Activated CD8-positive, alpha-beta memory T cell treated with anti-CD3 and anti-CD28 coated beads for 36 hours (primary cell): ENCODE data around the gene ZNF687. TPM values are rescaled to one million over a fixed set of nuclear protein-coding genes. Genes with fewer than 3 reads are reported as not detected.
"Not testable (repeated sequence)": the region's sequence is repeated elsewhere in the genome, so short reads cannot be mapped to it uniquely, and the experiment has no call there.

Source experiments
- CTCF ChIA-PET: fragments of 350-600 bp; sonication (Branson Sonifier 250); formaldehyde crosslinking; loops from one replicate; lab custom pipeline; 2021; ENCODE audit warnings: antibody characterized with exemption; lab: Charles Lee
- POLR2A ChIA-PET: fragments of 350-600 bp; sonication (Branson Sonifier 250); formaldehyde crosslinking; loops from one replicate; lab custom pipeline; 2021; ENCODE audit warnings: antibody characterized with exemption; lab: Charles Lee
- total RNA-seq, 2 experiments: library from RNA; stranded (reverse); gene quantifications; one replicate each; pipeline ENCODE4 v1.2.3, GENCODE V29; 2021

Gene ZNF687
- total RNA-seq, 2 experiments from 2014 or later, result 21.6 to 22.2 TPM

DNA sequence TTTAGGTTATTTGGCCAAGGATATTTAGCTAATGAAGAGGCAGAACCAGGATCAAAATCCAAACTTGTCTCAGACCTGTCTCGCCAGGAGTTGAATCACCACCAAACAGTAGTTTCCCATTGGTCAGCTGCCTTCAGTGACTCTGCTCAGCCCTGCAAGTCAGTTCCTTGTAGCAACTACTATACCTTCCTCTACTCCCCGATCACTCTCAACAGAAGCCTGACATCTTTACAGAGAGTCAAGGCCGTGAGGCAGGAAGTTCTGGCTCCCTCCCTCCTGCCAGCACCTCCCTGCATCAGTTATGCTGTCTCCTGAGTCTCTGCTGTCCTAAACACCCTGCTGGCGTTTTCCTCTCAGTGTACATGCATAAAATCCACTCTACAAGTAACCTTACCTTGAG, 14.3 kb upstream of the ZNF687 start:
- ChIA-PET CTCF (no interaction called here), POLR2A (no interaction called here)

DNA sequence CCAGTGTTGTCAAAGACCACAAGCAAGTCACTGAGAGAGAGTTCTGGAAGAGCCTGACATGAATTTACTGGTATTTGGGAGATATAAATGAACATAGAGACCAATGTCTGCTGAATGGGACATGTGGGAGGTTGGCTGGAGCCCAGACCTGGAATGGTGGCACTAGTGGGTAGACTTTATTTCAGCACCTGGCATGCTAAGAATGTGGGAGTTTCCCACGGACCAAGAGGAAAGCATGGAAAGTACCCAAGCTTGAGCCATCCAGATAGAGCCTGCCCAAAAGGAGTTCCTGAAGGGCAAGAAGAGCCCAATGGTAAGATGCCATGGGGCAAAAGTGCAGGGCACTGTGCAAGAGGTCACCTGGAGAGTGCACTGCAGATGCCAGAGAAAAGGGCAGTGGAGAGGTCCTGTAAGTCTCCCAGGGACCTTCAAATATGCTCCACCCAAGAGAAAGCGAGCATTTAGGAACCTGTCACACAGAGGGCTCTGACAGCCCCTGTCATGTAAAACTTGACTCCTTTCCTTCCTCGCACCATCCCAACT, 8.1 kb upstream of the ZNF687 start:
- CTCF ChIA-PET, result interaction anchor here (0.5 kb wide), 1 partner anchor 43 kb away, joined by 4 read pairs; no protein-coding TSS in a partner anchor
- POLR2A ChIA-PET, result no interaction called here

DNA sequence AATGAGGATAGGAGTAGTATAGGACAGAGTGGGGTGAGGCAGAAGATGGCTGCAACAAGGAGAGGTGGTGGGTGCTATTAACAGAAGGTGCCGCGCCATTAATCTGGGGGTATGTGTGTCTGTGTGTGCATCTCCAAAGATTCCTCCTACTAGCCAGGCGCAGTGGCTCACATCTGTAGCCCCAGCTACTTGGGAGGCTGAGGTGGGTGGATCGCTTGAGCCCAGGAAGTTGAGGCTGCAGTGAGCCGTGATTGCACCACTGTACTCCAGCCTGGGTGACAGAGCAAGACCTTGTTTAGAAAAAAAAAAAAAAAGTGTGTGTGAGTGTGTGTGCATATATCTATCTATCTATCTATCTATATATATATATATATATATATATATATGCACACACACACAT, 6.8 kb upstream of the ZNF687 start:
- CTCF ChIA-PET, result interaction anchor here (0.7 kb wide), 1 partner anchor 184 kb away, joined by 3 read pairs; the partner anchor contains the start of gene POGZ
- POLR2A ChIA-PET, result not testable (repeated sequence)

DNA sequence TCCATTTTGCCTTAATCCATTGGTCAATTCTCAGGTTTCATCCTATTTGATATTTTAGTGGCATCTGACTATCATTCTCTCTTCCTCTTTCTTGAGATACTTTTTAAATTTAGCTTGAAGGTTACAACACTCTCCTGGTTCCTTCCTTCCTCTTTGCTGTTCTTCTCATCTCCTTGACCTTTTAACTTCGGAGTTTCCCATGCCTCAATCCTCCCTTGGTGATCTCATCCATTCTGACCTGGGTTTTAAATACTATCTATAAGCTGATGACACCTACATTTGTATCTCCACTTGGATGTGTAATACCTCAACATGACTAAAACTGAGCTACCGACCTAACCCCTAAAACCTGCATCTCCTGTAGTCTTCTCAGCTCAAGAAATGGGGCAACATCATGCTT, 4.8 kb upstream of the ZNF687 start:
- ChIA-PET POLR2A (interaction anchor here (0.5 kb wide), 1 partner anchor 111 kb away, joined by 3 read pairs; no protein-coding TSS in a partner anchor), CTCF (interaction anchor here (0.7 to 0.9 kb wide), 2 partner anchors 22 to 63 kb away, joined by 3 to 4 read pairs; partner anchors contain the start of gene PSMD4)

DNA sequence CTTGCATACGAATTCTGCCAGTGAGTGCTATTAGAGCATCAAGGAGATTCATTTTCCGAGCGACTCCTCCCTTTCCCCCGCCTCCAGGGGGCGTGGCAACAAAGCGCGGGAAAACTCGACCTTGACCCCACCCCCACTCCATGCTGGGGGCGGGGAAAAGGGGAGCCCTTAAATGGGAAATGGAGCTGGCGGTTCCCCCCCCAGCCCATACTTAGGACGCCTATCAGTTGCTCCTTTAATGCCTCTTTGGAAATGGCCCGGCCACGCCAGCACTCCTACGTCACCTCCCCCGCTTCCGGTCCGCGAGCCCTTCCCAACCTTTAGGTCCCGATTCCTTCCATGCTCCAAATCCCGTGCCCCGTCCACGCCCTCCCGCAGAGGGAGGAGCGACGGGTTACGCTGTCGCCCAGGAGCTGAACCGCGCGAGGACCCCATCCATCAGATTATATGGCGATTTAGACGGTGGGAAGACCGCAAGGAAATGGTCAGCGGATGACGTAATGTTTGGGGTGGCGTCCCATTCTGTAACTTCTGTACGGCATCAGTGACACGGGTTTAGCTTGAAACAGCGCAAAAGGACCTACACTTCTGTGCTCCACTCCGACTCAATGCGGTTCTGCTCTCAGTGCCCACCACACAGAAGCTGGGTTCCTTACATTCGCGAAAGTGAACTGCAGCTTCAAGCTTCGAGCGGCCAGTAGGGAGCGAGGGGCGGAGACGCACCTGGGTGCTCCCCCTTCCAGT, 702 bp upstream of the ZNF687 start:
- POLR2A ChIA-PET, result interaction anchor here (0.7 to 1.4 kb wide), 4 partner anchors 11 to 210 kb away, joined by 3 to 4 read pairs (median 4); partner anchors contain the start of gene VPS72
- CTCF ChIA-PET, result interaction anchor here (0.6 to 1.9 kb wide), 11 partner anchors 17 to 564 kb away, joined by 3 to 10 read pairs (median 4); partner anchors contain the start of genes CDC42SE1, PI4KB, PSMB4 and VPS72

DNA sequence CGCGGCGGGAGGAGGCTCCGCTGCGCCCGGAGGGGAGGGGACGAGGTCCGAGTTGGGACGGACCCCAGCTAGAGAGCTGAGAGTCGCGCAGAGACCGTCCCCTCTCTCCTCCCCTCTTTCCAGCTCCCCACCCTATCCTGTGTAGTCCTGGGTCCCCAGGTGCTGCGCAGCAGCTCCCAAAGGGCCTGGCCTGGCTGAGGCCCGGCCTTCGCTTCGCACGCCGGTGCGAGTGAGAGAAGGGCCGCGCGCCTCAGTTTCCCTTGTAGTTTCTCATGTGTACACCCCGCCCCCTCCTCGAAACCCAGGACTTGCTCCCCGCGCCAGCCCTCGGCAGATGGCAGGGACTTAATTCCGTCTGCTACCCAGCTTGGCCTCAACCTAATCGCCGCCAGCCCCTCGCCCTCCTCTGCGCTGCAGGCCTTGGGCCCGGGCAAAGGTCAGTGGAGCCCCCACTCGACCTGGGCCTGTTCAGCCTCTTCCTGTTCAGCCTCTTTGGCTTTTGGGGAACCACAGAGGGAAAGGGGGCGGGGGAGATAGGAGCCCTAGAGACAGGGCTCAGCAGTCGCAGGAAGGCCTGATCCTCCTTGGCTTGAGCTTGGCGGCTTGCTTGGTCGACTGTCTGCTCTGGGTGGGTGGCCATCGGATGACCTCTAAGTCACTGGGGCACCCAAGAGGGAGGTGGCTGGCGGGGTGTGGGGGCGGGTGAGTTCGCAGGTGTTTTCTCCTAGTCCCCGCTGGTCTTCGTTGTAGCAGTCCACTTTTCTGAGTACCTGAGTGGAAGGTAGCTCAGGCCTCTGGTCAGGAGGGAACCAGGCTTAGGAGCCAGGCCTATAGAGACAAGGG, 1.0 kb downstream of the ZNF687 start:
- CTCF ChIA-PET, result interaction anchor here (0.8 to 1.3 kb wide), 5 partner anchors 15 to 57 kb away, joined by 3 to 5 read pairs (median 3); partner anchors contain the start of gene PI4KB
- POLR2A ChIA-PET, result interaction anchor here (0.5 to 1.7 kb wide), 3 partner anchors 28 to 416 kb away, joined by 3 to 5 read pairs (median 4); partner anchors contain the start of gene PI4KB

DNA sequence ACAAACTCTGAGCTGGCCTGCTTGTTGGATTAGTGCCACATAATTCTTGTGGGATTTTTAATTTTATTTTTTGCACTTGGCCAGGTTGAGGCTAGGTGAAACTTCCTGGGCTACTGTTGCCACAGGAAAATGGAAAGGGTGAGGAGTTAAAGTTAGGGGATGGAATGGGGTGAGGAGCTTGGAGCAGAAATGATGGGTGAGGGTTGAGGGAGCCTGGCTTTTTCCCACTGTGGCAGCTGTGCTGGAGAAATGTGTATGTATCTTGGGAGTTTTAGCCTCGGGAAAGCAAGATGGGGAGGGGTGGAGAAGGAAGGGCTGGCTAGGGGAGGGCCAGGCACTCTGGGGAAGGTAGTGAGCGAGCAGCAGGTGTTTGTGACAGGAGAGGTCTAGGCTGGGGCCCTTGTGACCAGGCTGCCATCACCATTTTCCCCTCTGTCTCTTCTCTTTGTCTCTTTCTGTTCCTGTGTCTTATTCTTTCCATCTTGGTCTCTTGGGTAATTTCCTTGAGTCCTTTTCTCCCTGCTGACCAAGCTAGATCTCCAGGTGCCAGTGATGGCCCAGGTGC, 2.0 kb downstream of the ZNF687 start:
- ChIA-PET POLR2A (interaction anchor here (0.8 to 1.7 kb wide), 3 partner anchors 27 to 58 kb away, joined by 3 to 5 read pairs (median 3); partner anchors contain the start of gene PI4KB), CTCF (interaction anchor here (0.8 to 1.3 kb wide), 5 partner anchors 14 to 56 kb away, joined by 3 to 5 read pairs (median 3); no protein-coding TSS in a partner anchor)

DNA sequence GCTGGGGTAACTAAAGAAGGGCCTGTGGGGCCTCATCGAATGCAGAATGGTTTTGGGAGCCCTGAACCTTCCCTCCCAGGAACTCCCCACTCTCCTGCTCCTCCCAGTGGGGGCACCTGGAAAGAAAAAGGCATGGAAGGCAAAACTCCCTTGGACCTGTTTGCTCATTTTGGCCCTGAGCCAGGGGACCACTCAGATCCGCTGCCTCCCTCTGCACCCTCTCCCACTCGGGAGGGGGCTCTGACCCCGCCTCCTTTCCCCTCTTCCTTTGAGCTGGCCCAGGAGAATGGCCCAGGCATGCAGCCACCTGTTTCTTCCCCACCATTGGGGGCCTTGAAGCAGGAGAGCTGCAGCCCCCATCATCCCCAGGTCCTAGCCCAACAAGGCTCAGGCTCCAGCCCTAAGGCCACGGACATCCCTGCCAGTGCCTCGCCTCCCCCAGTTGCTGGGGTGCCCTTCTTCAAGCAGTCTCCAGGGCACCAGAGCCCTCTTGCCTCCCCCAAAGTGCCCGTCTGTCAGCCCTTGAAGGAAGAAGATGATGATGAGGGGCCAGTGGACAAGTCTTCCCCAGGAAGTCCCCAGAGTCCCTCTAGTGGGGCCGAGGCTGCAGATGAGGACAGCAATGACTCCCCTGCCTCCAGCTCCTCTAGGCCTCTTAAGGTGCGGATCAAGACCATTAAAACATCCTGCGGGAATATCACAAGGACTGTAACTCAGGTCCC, 4.7 kb downstream of the ZNF687 start:
- CTCF ChIA-PET, result interaction anchor here (1.0 kb wide), 1 partner anchor 14 kb away, joined by 3 read pairs; no protein-coding TSS in a partner anchor
- POLR2A ChIA-PET, result interaction anchor here (0.6 kb wide), 1 partner anchor 38 kb away, joined by 3 read pairs; no protein-coding TSS in a partner anchor

DNA sequence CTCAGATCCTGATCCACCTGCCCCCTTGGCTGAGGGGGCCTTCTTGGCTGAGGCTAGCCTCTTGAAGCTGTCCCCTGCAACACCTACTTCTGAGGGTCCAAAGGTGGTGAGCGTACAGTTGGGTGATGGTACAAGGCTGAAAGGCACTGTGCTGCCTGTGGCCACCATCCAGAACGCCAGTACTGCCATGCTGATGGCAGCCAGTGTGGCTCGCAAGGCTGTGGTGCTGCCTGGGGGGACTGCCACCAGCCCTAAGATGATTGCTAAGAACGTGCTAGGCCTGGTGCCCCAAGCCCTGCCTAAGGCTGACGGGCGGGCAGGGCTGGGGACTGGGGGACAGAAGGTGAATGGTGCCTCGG, 5.2 kb downstream of the ZNF687 start:
- CTCF ChIA-PET, result interaction anchor here (1.0 kb wide), 1 partner anchor 13 kb away, joined by 3 read pairs; no protein-coding TSS in a partner anchor
- POLR2A ChIA-PET, result no interaction called here

DNA sequence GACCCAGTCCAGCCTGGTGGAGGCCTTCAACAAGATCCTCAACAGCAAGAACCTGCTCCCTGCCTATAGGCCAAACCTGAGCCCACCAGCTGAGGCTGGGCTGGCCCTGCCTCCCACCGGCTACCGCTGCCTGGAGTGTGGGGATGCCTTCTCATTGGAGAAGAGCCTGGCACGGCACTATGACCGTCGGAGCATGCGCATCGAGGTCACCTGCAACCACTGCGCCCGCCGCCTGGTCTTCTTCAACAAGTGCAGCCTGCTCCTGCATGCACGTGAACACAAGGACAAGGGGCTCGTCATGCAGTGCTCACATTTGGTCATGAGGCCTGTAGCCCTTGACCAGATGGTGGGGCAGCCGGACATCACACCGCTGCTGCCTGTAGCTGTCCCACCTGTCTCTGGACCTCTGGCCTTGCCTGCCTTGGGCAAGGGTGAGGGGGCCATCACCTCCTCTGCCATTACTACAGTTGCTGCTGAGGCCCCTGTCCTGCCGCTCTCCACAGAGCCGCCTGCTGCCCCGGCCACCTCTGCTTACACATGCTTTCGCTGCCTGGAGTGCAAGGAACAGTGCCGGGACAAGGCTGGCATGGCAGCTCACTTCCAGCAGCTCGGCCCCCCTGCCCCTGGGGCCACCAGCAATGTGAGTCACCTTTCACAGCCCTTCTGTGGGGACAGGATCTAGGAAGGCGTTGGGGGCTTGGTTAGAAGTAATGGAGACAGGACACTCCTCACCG, 5.8 kb downstream of the ZNF687 start:
- ChIA-PET POLR2A (interaction anchor here (0.6 kb wide), 1 partner anchor 167 kb away, joined by 3 read pairs; no protein-coding TSS in a partner anchor), CTCF (interaction anchor here (1.0 kb wide), 1 partner anchor 13 kb away, joined by 3 read pairs; no protein-coding TSS in a partner anchor)

DNA sequence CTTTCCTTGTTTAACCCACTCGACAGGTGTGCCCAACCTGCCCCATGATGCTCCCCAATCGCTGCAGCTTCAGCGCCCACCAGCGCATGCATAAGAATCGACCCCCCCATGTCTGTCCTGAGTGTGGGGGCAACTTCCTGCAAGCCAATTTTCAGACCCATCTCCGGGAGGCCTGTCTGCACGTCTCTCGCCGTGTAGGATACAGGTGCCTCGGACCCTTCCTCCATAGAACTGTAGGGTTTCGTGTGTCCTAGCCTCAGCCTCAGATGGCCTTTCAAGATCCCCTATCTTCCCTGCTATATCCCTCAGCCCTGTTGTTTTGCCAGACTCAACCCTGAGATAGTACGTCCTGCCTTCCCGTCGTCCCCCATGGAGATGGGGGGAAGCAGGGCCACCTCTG, 6.4 kb downstream of the ZNF687 start:
- CTCF ChIA-PET, result no interaction called here
- POLR2A ChIA-PET, result interaction anchor here (0.6 kb wide), 1 partner anchor 167 kb away, joined by 3 read pairs; no protein-coding TSS in a partner anchor

DNA sequence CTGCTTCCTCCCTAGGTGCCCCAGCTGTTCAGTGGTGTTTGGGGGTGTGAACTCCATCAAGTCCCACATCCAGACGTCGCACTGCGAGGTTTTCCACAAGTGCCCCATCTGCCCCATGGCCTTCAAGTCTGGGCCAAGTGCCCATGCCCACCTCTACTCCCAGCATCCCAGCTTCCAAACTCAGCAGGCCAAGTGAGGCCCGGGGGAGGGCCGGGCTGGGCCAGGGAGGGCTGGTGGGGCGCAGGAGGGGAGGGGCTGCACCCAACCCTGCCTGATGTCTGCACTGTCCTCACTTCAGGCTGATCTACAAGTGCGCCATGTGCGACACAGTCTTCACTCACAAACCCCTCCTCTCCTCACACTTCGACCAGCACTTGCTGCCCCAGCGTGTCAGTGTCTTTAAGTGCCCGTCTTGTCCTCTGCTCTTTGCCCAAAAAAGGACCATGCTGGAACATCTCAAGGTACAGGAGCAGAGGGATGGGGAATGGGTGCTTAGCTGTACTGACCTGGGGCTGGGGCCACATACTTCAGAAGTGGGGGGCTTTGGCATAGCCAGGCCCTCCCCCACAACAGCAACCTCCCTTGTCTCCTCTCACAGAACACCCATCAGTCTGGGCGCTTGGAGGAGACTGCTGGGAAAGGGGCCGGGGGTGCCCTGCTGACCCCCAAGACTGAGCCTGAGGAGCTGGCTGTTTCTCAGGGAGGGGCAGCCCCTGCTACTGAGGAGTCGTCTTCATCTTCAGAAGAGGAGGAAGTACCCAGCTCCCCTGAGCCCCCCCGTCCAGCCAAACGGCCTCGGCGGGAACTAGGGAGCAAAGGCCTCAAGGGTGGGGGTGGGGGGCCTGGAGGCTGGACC, 7.2 kb downstream of the ZNF687 start:
- ChIA-PET POLR2A (no interaction called here), CTCF (no interaction called here)

DNA sequence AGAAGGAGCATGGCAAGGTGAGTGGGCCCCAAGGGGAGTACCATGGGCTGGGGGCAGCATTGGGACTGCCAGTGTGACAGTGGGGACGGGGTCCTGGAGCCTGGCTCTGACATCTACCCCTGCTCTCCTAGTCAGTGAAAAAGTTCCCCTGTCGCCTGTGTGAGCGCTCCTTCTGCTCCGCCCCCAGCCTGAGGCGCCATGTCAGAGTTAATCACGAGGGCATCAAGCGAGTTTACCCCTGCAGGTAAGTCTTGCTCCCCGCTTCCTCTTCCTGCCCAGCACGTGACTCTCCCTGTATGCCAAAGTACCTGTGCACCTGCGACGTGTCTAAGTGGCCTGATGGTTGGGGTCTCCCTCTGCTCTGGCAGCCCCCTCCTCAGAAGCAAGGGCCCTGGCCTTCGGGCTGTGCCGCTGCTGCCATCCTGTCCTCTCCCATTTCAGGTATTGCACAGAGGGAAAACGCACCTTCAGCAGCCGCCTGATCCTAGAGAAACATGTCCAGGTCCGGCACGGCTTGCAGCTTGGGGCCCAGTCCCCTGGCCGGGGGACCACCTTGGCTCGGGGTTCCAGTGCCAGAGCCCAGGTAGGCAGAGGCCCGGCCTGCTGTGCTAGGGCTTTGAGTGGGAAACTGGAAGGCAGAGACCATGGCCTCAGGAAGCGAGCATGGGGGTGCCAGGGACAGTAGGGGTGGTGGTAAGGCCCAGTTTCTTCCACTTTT, 8.1 kb downstream of the ZNF687 start:
- CTCF ChIA-PET, result no interaction called here
- POLR2A ChIA-PET, result no interaction called here

DNA sequence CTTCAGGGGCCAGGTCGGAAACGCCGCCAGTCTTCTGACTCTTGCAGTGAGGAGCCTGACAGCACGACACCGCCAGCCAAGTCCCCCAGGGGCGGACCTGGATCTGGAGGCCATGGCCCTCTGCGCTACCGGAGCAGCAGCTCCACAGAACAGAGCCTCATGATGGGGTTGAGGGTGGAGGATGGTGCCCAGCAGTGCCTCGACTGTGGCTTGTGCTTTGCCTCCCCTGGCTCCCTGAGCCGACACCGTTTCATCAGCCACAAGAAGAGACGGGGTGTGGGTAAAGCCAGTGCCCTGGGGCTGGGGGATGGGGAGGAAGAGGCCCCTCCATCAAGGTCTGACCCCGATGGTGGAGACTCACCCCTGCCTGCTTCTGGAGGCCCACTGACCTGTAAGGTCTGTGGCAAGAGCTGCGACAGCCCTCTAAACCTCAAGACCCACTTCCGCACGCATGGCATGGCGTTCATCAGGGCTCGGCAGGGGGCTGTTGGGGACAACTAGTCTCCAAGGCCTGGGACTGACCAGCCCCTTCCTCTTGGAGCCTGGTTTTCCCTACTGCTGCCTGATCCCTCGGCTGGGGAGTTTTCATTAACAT, 8.7 kb downstream of the ZNF687 start:
- ChIA-PET CTCF (no interaction called here), POLR2A (no interaction called here)
